Midbrain (tissue), 1 donor: ENCODE data around the gene CXorf38.
"Not testable (repeated sequence)": the region's sequence is repeated elsewhere in the genome, so short reads cannot be mapped to it uniquely, and the experiment has no call there.

ENCODE experiments used
- DNase-seq: peaks from one replicate; lab custom pipeline; 2025; lab: John Stamatoyannopoulos, UW

The CXorf38 gene

DNA sequence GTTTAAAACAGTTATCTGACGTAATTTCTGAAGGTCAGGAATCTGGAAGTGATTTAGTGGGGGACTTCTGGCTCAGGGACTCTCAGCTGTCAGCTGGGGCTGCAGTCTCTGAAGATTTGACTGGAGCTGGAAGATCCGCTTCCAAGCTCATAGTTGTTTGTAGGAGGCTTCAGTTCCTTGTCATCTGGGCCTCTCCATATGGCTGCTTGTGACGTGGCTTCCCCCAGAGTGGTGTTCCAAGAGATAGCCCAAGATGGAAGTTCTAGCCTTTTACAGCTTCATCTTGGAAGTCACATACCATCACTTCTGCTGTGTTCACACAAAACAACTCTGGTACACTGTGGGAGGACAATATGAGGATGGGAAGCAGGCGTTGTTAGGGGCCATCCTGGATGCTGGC is 22.1 kb downstream of the CXorf38 start:
- no peak for DNase-seq

GRCh38 chrX:40623665-40624064 is 23.7 kb downstream of the CXorf38 start:
- no peak for DNase-seq

GRCh38 chrX:40623139-40623536 is 24.2 kb downstream of the CXorf38 start, which contains the start of gene MPC1L:
Gene MPC1L (plus strand): TSS chrX:40623428. CDS start chrX:40623566, 138 bp downstream.
- DNase-seq, result no peak

GRCh38 chrX:40622479-40623138 is 24.8 kb downstream of the CXorf38 start:
- DNase-seq, result no peak

DNA sequence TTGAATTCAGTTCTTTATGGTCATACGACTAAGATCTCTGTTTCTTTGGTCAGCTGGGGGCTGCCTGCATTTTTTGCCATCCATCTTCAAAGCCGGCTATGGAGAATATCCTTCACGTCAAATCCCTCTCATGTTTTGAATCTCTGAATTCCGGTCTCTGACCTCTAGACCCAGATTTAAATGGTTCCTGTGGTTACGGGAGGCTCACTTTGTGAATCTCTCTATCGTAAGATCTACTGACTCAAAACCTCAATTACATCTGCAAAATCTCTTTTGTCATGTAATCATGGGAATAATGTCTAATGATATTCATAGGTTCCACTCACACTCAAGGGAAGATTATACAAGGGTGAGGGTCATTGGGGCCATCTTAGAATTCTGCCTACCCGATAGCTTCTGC is 29.8 kb downstream of the CXorf38 start:
- DNase-seq, result no peak

GRCh38 chrX:40615976-40616375 is 31.4 kb downstream of the CXorf38 start:
- DNase-seq, result no peak

DNA sequence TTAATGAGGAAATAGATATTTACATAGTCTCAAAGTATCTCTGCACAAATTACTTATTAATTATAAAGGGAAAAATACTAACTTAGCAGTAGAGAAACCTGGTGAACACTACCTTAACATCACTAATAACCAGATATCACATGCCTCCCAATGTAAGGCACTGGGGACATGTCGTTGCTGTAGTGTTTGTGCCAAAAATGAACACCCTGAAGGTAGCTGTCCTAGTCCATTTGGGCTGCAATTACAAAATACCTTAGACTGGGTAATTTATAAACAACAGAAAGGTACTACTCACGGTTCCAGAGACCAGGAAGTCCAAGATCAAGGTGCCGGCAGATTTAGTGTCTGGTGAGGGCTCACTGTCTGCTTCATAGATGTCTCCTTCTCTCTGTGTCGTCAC is 34.9 kb downstream of the CXorf38 start:
- no peak for DNase-seq

DNA sequence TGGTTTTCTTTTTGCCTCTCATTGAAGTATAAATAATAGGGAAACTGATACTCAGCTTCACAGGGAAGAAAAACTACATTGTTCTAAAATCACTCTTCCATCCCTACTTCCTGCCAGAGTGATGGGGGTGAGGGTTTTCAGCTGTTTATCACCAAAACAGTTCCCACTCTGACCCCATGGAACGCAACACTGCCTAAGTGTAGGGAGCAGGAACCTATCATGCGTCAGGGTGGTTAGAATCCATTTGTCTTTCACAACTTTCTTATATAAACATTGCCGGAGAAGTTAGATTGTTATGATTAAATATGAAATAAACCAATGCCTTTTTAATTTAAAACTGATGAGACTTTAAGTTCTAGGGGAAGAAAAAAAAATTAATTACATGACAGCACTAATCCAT is 40.0 kb downstream of the CXorf38 start:
- DNase-seq, result no peak

DNA sequence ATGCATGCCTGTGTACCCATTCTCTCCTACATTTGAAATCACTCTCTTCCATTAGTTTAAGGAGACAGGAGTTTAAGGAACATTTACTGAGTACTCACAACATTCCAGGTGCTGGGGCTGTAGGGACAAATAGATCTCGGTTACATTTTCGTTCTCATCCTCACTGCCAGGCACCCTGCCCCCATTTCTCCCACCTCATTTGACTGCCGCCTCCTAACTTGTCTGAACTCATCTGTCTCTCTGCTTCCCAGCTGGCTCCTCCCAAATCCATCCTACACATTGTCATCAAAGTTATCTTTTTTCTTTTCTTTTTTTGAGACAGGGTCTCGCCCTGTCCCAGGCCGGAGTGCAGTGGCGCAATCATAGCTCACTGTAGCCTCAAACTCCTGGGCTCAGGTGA is 43.9 kb downstream of the CXorf38 start:
- no peak for DNase-seq

- not testable (repeated sequence) for DNase-seq
Measured at GRCh38 chrX:40589616-40590321, 57.6 kb downstream of the CXorf38 start.

DNA sequence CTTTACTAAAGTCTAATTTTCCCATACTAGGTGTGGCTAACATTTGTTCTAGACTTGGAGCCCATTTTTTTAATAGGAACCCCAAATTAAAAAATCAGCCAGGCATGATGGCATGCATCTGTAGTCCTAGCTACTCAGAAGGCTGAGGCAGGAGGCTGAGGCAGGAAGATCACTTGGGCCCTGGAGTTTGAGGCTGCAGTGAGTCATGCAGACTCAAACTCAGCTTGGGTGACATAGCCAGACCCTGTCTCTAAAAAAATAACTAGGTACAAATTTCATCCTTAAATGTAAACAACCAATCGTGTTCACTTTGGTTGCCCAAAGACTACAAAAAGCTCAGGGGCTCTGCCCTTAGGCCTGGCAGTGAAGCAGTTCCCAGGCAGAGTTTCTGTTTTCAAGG is 59.7 kb downstream of the CXorf38 start:
- DNase-seq, result not testable (repeated sequence)

DNA sequence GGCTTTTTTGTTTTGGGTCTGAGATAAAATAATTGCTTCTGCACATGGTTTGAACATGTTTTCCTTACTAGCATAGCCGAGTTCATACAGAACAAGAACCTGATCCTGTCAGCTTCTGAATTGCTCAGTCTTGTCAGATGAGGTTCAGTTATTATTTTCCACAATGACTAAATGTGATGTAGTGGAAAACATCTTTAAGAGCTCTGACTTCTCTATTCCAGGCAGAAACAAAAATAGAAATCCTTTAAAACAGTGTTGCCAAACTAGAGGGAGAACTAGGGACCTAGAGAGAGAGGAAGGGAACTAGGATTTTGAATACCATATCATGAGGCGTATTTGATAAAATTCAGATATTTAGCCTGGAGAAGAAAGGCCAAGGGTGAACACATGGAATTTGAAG is 64.5 kb downstream of the CXorf38 start:
- DNase-seq, result no peak

DNA sequence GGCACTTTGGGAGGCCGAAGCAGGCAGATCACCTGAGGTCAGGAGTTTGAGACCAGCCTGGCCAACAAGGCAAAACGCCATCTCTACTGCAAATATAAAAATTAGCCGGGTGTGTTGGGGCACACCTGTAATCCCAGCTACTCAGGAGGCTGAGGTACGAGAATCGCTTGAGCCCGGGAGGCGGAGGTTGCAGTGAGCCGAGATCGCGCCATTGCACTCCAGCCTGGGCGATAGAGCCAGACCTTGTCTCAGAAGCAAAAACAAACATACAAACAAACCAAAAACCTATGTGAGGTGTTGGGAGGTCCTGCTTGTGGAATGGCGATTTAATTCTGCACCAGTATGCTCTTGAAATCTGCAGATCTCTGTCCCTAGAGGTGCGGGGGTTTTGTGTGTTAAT is 65.2 kb downstream of the CXorf38 start:
- not testable (repeated sequence) for DNase-seq

DNA sequence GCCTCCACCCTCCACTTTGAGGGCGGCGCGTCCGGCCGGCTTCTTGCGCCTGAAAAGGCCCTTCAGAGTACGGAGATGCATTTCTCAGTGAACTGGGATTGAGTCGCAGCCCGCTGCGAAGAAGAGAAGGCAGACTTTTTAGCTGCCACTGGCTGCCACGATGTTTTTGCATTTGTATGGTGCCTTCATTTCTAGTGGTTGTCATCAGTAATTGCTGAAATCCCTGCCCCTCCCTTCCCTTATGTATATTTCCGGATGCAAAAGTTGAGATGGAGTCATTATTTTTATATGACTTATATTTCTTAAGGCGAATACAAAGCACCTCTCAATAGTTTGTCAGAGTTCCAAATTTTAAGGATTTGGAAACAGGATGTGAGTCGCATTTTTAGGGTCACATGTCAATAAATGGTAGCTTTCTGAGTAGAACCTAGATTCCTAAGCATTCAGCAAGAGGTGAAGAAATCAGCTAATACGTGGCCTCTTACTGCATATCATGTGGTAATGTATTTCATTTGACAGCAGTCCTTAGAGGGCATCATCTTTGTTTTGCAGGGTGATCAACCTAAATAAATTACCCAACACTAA is 65.9 kb downstream of the CXorf38 start:
- no peak for DNase-seq

DNA sequence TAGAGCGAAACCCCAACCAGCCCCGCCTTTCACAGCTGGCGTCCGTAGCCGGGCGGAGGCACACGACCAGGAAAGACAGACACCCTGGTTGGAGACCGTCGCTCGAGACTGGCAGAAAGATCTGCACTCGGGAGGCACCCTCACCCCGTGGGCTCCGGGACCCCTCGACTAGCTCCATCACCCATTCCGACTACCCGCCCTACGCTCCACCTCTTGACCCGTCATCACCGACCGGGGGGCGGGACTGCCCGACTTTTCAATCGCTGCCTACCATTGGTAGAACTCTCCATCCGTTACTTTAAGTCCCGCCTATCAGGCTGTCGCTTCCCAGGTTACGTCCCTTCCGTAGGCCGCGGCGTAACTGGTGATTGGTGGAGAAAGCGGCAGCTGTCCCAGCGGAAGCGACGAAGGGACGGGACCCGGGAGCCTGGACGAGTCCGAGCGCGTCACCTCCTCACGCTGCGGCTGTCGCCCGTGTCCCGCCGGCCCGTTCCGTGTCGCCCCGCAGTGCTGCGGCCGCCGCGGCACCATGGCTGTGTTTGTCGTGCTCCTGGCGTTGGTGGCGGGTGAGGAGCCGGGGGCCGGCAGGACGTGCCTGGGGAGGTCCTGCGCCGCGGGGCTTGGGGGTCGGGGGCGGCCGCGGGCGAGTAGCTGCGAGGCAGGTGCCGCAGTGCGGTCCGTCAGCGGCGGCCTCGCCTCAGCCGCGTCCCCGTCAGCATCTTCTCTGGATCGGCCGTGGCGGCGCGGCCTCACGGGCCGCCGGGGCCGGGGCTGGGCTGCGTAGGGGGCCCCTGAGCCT is 66.6 kb downstream of the CXorf38 start, which contains the start of gene ATP6AP2:
Gene ATP6AP2 (plus strand): TSS at position 434 of the 799 bp plus-strand sequence. CDS start 96 bp downstream, at position 530.
- DNase-seq, result peak; percentile 92

DNA sequence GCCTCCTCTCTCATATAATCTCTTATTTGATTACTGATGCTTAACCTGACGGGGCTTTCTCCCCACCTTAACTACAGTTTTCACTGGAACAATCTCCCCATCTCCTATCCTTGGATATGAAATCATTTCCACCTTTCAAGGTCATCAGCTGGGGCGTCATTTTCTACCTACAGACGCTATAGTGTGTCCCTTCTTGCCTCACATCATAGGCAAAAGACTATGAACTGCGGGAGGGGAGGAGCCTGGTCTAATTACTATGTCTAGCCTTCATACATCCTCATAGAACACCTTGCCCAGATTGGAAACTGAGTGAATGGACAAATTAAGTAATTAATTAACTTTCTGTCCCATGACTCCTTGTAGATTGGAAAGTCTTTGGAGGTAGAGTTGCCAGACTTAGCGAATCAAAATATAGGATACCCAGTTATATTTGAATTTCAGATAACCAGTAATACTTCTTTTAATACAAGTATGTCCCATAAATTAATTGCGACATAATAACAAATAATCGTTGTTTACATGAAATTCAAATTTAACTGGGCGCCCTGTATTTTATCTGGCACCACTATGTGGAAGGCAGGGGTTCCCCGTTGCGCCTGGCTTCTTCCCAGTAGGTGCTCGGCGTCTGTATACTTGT is 67.3 kb downstream of the CXorf38 start:
- DNase-seq, result no peak

DNA sequence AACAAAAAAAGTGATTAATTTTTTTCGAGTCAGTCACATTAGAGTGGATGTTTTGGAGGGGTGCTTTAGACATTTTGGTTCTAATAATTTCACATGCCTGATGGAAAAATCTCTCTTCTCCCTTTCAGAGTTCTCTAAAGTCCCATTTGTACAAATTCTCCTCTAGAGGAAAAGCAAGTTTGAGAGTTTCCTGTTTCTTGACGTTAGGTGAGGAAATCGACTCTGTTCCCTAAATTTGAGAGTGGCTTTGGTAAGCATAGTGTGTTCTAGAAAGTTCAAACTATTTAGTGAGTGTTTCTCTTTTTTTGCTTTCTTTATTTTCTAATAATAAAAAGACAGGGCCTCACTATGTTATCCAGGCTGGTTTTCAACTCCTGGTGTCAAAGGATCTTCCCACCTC is 68.2 kb downstream of the CXorf38 start:
- DNase-seq, result no peak

DNA sequence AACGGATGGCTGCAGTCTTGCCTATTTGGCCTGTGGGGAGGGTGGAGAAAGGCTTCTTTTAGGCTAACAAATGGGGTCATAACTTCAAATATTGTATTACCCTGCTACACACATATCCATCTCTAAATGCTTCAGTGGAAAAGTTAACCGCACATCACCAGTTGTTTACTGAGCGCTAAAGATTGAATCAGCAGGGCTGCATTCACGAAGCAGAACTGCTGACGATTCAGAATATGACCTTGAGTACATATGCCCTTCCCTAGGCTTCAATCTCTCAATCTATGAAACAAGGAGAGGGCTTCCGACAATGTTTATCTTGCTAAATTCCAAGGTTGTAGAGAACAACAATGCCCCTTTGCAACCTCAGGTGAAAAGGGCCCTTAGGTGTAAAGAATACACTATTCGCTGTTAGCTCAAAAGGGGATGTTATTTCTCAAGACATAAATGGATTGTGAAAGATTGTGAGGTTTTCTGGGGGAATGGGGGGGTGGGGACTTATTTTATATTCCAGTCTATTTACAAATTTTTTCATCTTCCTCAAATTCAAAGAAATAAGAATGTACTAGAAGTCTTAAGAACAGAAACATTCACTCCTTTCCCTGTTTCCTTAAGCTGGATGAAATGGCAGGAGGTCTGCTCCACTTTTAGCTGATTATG is 69.2 kb downstream of the CXorf38 start:
- no peak for DNase-seq
